ENCODE results near the gene DERL3.

The DERL3 gene

DNA sequence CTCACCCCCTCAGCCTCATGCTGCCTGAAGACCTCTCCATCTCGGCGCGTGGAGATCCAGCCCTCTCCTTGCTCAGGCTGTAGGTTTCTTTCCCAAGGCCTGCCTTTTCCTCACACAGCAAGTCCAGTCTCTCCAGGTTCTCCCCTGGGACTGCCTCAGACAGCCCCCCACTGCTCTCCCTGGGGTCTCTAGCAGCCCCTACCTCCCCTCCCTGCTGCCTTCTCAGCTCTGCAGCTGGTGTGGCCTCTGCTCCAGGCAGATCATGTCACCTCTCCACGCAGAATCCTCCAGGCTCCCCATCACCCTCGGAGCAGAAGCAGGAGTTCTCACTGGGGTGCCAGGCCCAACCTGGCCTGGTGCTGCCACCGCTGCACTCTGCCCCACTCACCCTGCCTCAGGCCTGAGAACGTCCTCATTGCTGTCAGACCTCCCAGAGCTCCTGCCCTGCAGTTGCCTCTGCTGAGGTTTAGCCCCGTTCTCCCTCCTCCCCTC, 36.9 kb downstream of the DERL3 start:
- DNase-seq (ENCODE audit: low read depth in 2 of 2), result no peak

- no peak for DNase-seq (ENCODE audit: low read depth in 2 of 2)
These were observed 37.5 kb downstream of the DERL3 start for GRCh38 chr22:23801238-23801821.

DNA sequence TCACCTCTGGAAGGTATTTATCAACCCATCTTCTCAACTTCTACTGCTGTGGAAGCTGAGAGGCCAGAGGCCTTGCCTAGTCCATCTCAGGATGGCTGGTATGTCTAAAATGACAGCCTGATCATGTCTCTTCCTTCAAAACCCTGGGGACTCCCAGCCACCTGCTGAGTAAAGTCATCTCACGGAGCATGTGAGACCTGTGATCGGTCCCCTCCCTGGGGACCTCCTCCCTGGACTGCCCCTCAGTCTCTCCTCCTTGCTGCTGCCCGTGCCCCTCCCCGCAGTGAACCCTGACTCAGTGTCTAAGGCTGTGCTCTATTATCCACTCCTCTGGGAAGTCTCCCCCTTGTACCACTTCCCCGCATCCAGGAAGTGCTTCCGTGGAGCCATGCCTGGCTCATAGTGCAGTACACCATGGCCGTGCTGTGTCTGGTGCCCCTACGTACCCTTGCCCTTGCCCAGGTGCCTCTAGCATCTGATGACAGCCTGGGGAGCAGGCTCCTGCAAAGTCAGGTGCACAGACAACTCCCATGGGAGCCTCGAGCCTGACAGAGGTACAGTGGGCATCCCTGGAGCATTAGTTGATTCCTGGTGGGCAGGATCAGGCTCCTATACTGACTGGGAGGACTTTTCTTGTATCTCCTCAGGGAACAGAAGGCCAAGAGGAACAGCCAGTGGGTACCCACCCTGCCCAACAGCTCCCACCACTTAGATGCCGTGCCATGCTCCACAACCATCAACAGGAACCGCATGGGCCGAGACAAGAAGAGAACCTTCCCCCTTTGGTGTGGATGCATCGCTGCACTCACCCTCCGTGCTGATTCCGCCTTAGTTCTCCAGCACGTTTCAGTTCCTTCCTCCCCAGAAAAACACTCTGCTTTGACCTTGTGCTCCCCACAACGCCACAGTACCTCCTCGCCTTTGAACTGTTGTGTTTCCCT, 38.2 kb downstream of the DERL3 start:
- no peak for DNase-seq (ENCODE audit: low read depth in 2 of 2)

- DNase-seq (ENCODE audit: low read depth in 2 of 2), result no peak
These were observed 42.3 kb downstream of the DERL3 start for GRCh38 chr22:23796461-23796860.

GRCh38 chr22:23793326-23793725, 45.5 kb downstream of the DERL3 start:
- DNase-seq (ENCODE audit: low read depth in 2 of 2), result no peak

GRCh38 chr22:23791738-23792645, 46.8 kb downstream of the DERL3 start:
- DNase-seq (ENCODE audit: low read depth in 2 of 2), result no peak

GRCh38 chr22:23790819-23791737, 47.7 kb downstream of the DERL3 start:
- no peak for DNase-seq (ENCODE audit: low read depth in 2 of 2)

GRCh38 chr22:23789638-23790037, 49.2 kb downstream of the DERL3 start:
- DNase-seq (ENCODE audit: low read depth in 2 of 2), result no peak

DNA sequence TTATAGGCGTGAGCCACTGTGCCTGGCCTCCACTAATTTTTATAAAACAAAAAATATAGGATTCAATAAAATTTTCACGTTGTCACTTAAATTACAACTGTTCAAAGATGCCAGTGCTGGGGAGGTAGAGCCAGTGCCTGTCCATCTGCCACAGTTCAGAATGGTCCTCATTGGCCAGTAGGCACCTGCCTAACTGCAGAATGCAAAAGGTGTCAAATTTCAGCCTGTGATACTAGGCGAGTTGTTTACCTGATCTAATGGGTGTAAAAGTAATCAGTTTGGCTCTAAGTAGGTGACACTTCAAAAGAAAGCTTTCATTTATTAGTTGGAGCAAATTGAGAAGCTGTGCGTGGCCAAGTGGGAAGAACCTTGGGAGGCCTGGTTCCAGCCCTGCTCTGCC, 49.7 kb downstream of the DERL3 start:
- no peak for DNase-seq (ENCODE audit: low read depth in 2 of 2)

- no peak for DNase-seq (ENCODE audit: low read depth in 2 of 2)
These were observed 50.9 kb downstream of the DERL3 start for GRCh38 chr22:23787910-23788309.

DNA sequence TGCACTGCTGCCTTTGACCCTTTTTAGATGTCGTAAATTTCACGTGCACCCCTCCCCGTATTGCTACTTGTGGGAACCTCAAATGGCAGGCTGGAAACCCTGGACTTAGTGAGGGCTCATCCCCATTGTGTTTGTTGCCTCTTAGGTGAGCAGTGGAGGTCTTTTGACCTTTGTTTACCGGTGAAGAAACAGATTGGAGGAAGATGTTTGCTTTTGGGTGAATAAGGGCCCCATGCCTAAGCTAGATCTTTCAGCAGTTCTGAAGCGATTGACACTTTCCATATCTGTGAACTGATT, 51.3 kb downstream of the DERL3 start:
- DNase-seq (ENCODE audit: low read depth in 2 of 2), result no peak

DNA sequence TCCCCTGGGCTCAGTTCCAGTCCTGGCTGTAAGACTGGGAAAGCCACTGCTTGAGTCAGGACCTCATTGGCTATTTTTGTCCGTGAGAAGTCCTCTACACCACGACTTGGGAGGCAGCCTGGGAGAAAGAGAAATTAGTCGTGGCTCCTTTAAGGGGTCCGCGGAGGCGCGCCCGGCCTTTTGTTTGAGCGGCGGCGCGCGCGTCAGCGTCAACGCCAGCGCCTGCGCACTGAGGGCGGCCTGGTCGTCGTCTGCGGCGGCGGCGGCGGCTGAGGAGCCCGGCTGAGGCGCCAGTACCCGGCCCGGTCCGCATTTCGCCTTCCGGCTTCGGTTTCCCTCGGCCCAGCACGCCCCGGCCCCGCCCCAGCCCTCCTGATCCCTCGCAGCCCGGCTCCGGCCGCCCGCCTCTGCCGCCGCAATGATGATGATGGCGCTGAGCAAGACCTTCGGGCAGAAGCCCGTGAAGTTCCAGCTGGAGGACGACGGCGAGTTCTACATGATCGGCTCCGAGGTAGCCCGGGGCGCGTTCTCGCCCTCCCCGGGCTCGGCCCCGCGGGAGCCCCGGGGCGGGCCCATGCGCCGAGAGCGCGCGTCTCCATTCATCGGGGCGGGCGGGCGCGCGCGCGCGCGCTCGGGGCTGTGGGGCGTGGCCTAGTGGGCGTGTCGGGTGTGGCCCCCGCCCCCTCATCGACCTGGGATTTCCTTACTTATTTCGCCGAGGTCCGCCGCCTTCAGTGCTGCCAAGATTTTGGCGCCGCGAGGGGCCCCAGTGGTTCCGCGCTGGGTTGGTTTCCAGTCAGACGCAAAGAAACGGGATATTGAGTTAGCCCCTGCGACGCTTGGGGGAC, 51.8 kb downstream of the DERL3 start, which contains the start of gene SMARCB1:
TSS of gene SMARCB1 (plus strand) at position 215 of the 848 bp plus-strand sequence. CDS start at position 419, 204 bp downstream.
- peak; percentile 83 to 85 for DNase-seq (ENCODE audit: low read depth in 2 of 2)

DNA sequence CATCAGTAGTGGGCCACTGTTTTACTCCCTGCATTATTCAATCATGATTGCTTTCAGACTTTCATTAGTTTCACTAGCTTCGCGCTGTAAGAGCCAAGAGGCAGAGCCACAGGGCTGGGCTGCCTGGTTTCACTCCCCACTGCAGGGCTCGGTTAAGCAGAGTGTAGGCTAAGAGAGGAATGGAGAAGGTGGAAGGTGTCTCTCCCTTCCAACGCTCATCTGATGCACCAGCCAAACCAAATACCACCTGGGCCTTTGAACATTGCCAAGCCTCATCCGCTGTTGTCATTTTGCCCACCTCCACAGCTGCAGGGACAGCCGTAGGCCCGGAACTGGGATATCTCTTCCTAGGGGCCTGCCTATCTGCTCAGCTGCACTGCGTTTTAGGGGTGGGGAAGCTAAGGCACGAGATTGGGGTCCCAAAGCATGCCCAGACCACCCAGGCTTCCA, 52.5 kb downstream of the DERL3 start:
- DNase-seq (ENCODE audit: low read depth in 2 of 2), result no peak
